ENCODE results near the gene OVCH1. TPM values are rescaled to one million over a fixed set of nuclear protein-coding genes. Genes with fewer than 3 reads are reported as not detected.
"Not testable (repeated sequence)": the region's sequence is repeated elsewhere in the genome, so short reads cannot be mapped to it uniquely, and the experiment has no call there.

OVCH1 gene
- total RNA-seq, 1 experiment from 2014 or later: 1.9 TPM

GRCh38 chr12:29389295-29389919 lies 108.1 kb downstream of the OVCH1 start:
- H3K27ac Mint-ChIP-seq (ENCODE audit: low read depth, unreplicated experiment): peak overlapping the region; percentile 46
- H3K4me3 Mint-ChIP-seq (ENCODE audit: unreplicated experiment): no peak overlapping the region
- H3K27me3 Mint-ChIP-seq (ENCODE audit: insufficient read depth, unreplicated experiment): no peaks in the 10 kb centered on the region
- CTCF ChIA-PET: no interaction called here
- DNase-seq (ENCODE audit: unreplicated experiment): no peak
- BruUV-seq (replicated peaks): no TSS peak
- intact Hi-C loops (cut with micrococcal nuclease): no loop called here
- H3K36me3 Mint-ChIP-seq (ENCODE audit: insufficient read depth, unreplicated experiment): no peaks in the 10 kb centered on the region
- peaks cover 12% of the 10 kb centered on the region for H3K4me1 Mint-ChIP-seq (ENCODE audit: insufficient read depth, unreplicated experiment)
- no peak for TF ChIP-seq CTCF (IDR thresholded peaks at IDR 0.05; ENCODE audit: unreplicated experiment)
- POLR2A ChIA-PET: interaction anchor here (1.5 kb wide), 1 partner anchor 8 kb away, joined by 4 read pairs; the partner anchor contains the start of gene ERGIC2
- no peaks in the 10 kb centered on the region for H3K9me3 Mint-ChIP-seq (ENCODE audit: unreplicated experiment)

GRCh38 chr12:29386084-29386680 lies 111.3 kb downstream of the OVCH1 start:
- BruUV-seq (replicated peaks); H3K27ac Mint-ChIP-seq (ENCODE audit: low read depth, unreplicated experiment); DNase-seq (ENCODE audit: unreplicated experiment); intact Hi-C loops (cut with micrococcal nuclease); POLR2A ChIA-PET; H3K9me3 Mint-ChIP-seq (ENCODE audit: unreplicated experiment); H3K4me3 Mint-ChIP-seq (ENCODE audit: unreplicated experiment); H3K27me3 Mint-ChIP-seq (ENCODE audit: insufficient read depth, unreplicated experiment); H3K36me3 Mint-ChIP-seq (ENCODE audit: insufficient read depth, unreplicated experiment): not testable (repeated sequence)
- CTCF ChIA-PET: interaction anchor here (1.2 kb wide), 1 partner anchor 10 kb away, joined by 4 read pairs; no protein-coding TSS in a partner anchor
- H3K4me1 Mint-ChIP-seq (ENCODE audit: insufficient read depth, unreplicated experiment): peaks cover 12% of the 10 kb centered on the region

- BruUV-seq (replicated peaks); H3K9me3 Mint-ChIP-seq (ENCODE audit: unreplicated experiment); H3K4me1 Mint-ChIP-seq (ENCODE audit: insufficient read depth, unreplicated experiment); POLR2A ChIA-PET; DNase-seq (ENCODE audit: unreplicated experiment); H3K4me3 Mint-ChIP-seq (ENCODE audit: unreplicated experiment); H3K36me3 Mint-ChIP-seq (ENCODE audit: insufficient read depth, unreplicated experiment); H3K27ac Mint-ChIP-seq (ENCODE audit: low read depth, unreplicated experiment); H3K27me3 Mint-ChIP-seq (ENCODE audit: insufficient read depth, unreplicated experiment); intact Hi-C loops (cut with micrococcal nuclease): not testable (repeated sequence)
- CTCF ChIA-PET: interaction anchor here (0.6 kb wide), 1 partner anchor 266 kb away, joined by 3 read pairs; no protein-coding TSS in a partner anchor
Measured at GRCh38 chr12:29385194-29385593, 112.3 kb downstream of the OVCH1 start.

- peaks cover 11% of the 10 kb centered on the region for H3K4me1 Mint-ChIP-seq (ENCODE audit: insufficient read depth, unreplicated experiment)
- H3K27me3 Mint-ChIP-seq (ENCODE audit: insufficient read depth, unreplicated experiment): no peaks in the 10 kb centered on the region
- peak overlapping the region; percentile 91 for H3K27ac Mint-ChIP-seq (ENCODE audit: low read depth, unreplicated experiment)
Measured at GRCh38 chr12:29382251-29382650, 115.2 kb downstream of the OVCH1 start.

More at GRCh38 chr12:29382251-29382650, 115.2 kb downstream of the OVCH1 start:
- intact Hi-C loops (cut with micrococcal nuclease): no loop called here
- no TSS peak for BruUV-seq (replicated peaks)
- peak overlapping the region; percentile 80 for H3K4me3 Mint-ChIP-seq (ENCODE audit: unreplicated experiment)
- TF ChIP-seq CTCF (IDR thresholded peaks at IDR 0.05; ENCODE audit: unreplicated experiment): no peak
- no peaks in the 10 kb centered on the region for H3K9me3 Mint-ChIP-seq (ENCODE audit: unreplicated experiment)
- CTCF ChIA-PET: no interaction called here
- POLR2A ChIA-PET: no interaction called here
- DNase-seq (ENCODE audit: unreplicated experiment): no peak
- peaks cover 17% of the 10 kb centered on the region for H3K36me3 Mint-ChIP-seq (ENCODE audit: insufficient read depth, unreplicated experiment)

Measured in MCF 10A (cell line).